HepG2 (cell line): Measurements from ENCODE around the gene RAB28. TPM values are rescaled to one million over a fixed set of nuclear protein-coding genes. Genes with fewer than 3 reads are reported as not detected.

Experiments used
- ATAC-seq: fragments of 200-7000 bp; cut with Tn5 transposase; 3 replicates; pipeline ENCODE4 v1.9.1; 2020; ENCODE audit warnings: mild to moderate bottlenecking, moderate library complexity
- BruUV-seq: library from RNA; stranded (reverse); fragments of 400-500 nt; replicated peaks from 2 replicates; lab custom pipeline; 2021; lab: Mats Ljungman, UMichigan
- CTCF ChIA-PET: fragments of 300-600 bp; formaldehyde crosslinking; extraction: SDS; loops from one replicate; lab custom pipeline; 2021; ENCODE audit warnings: low total read pairs, inconsistent platforms, low intra/inter-chr PET ratio; lab: Yijun Ruan, JAX
- POLR2A ChIA-PET: fragments of 350-600 bp; sonication (Branson Sonifier 250); formaldehyde crosslinking; loops from one replicate; lab custom pipeline; 2020; ENCODE audit warnings: antibody characterized with exemption, inconsistent platforms; lab: Yijun Ruan, JAX
- DNase-seq: peaks from one replicate; pipeline ENCODE4 v3.0.0-alpha.2; 2015; ENCODE audit warnings: low spot score
- FAIRE-seq: peaks from 3 replicates; lab custom pipeline; 2011; peaks lifted over from hg19 to GRCh38; lab: Jason Lieb, UNC
- H2AFZ ChIP-seq: one replicate; pipeline ENCODE4 v1.6.1; 2011; ENCODE audit warnings: low read length, inconsistent platforms
- H3K27ac ChIP-seq: fragments of 300-600 bp; 3 replicates; pipeline ENCODE4 v1.8.0; 2011; ENCODE audit warnings: mixed run types, mild to moderate bottlenecking, mixed read lengths, low read length, inconsistent platforms; ENCODE audit not compliant: insufficient read depth; ENCODE audit errors: extremely low read length
- H3K27me3 ChIP-seq, 2 experiments: fragments of 200-600 bp in 1 of 2; 2 replicates in 1 of 2; 3 replicates in 1 of 2; pipeline versions ENCODE4 v1.6.0 to v1.8.0; 2011; ENCODE audit warnings: low read length in 2 of 2, mild to moderate bottlenecking in 2 of 2, moderate library complexity in 2 of 2, inconsistent platforms in 1 of 2; ENCODE audit not compliant: insufficient read depth in 2 of 2, control insufficient read depth in 1 of 2
- H3K36me3 ChIP-seq, 2 experiments: fragments of 200-600 bp in 1 of 2; replicated peaks in 1 of 2; 2 replicates in 1 of 2; 3 replicates in 1 of 2; pipeline versions ENCODE4 v1.5.1 to v1.8.0; 2011; ENCODE audit warnings: low read length in 2 of 2, inconsistent platforms in 1 of 2; ENCODE audit not compliant: insufficient read depth in 2 of 2, control insufficient read depth in 1 of 2
- H3K4me1 ChIP-seq: 2 replicates; pipeline ENCODE4 v1.5.1; 2012; ENCODE audit warnings: low read length, inconsistent platforms; ENCODE audit not compliant: insufficient read depth
- H3K4me2 ChIP-seq: 2 replicates; pipeline ENCODE4 v1.6.0; 2011; ENCODE audit warnings: low read depth, low read length, inconsistent platforms
- H3K4me3 ChIP-seq, 3 experiments: fragments of 200-600 bp in 1 of 3; sonication (generic), shearing (Covaris generic) in 1 of 3; replicated peaks in 1 of 3; 2 replicates each; pipeline ENCODE4 v1.5.1; 2011 to 2016; ENCODE audit warnings: low read length in 3 of 3, inconsistent platforms in 2 of 3, low read depth in 2 of 3, mild to moderate bottlenecking in 2 of 3, control low read depth in 1 of 3, mixed read lengths in 1 of 3; ENCODE audit not compliant: insufficient read depth in 1 of 3
- H3K79me2 ChIP-seq: one replicate; pipeline ENCODE4 v1.6.1; 2011; ENCODE audit warnings: low read length, inconsistent platforms; ENCODE audit not compliant: insufficient read depth
- H3K9ac ChIP-seq: 2 replicates; pipeline ENCODE4 v1.6.0; 2011; ENCODE audit warnings: mild to moderate bottlenecking, low read depth, low read length, inconsistent platforms; ENCODE audit not compliant: insufficient read depth
- H3K9me3 ChIP-seq: 2 replicates; pipeline ENCODE4 v1.5.1; 2012; ENCODE audit warnings: mild to moderate bottlenecking, low read length
- H4K20me1 ChIP-seq: 2 replicates; pipeline ENCODE4 v1.6.0; 2011; ENCODE audit warnings: inconsistent platforms, mild to moderate bottlenecking, low read length, moderate library complexity; ENCODE audit not compliant: insufficient read depth
- CBX2 ChIP-seq, 2 experiments: fragments of 200-600 bp in 1 of 2; sonication (generic); formaldehyde crosslinking in 1 of 2; IDR thresholded peaks; 2 replicates each; pipeline versions ENCODE4 v1.7.0 to v1.8.1; 2018 to 2022; ENCODE audit warnings: low read depth in 2 of 2, low read length in 1 of 2, mild to moderate bottlenecking in 1 of 2, missing genetic modification reagents in 1 of 2
- CENPT ChIP-seq: sonication (generic); formaldehyde crosslinking; IDR thresholded peaks from 2 replicates; pipeline ENCODE4 v1.8.0; 2022; ENCODE audit warnings: low read depth, mild to moderate bottlenecking, moderate library complexity, missing genetic modification reagents
- SP1 ChIP-seq, 2 experiments: fragments of 450-650 bp in 1 of 2; sonication (generic) in 1 of 2; formaldehyde crosslinking in 1 of 2; IDR thresholded peaks; 2 replicates each; pipeline versions ENCODE4 v1.4.0 to v1.6.1; 2016 to 2020; ENCODE audit warnings: missing genetic modification reagents in 1 of 2
- ZNF331 ChIP-seq: sonication (generic); formaldehyde crosslinking; IDR thresholded peaks from 2 replicates; pipeline ENCODE4 v1.4.0; 2020; ENCODE audit warnings: missing genetic modification reagents
- ZSCAN31 ChIP-seq: sonication (generic); formaldehyde crosslinking; IDR thresholded peaks from 2 replicates; pipeline ENCODE4 v1.5.0; 2020; ENCODE audit warnings: low read depth, mild to moderate bottlenecking, missing genetic modification reagents
- WGBS: methylation state at CpG from one replicate; pipeline ENCODE4 v1.1.6; 2017; ENCODE audit warnings: low lambda C conversion rate; 5-methylcytosine and 5-hydroxymethylcytosine counted together
- in situ Hi-C: cut with HindIII; loops from 2 replicates; pipeline ENCODE4 v1.10.0; 2017; ENCODE audit warnings: low pct_unique_long_range_greater_than_20kb; ENCODE audit not compliant: extremely low pct_ligation_motif_present
- intact Hi-C: fragments of 100-400 bp; cut with micrococcal nuclease; formaldehyde crosslinking; loops from one replicate; pipeline ENCODE4 v1.10.0; 2022; ENCODE audit not compliant: unreplicated experiment
- polyA plus RNA-seq, 8 experiments: library from polyadenylated mRNA; depleted of rRNA in 3 of 8; stranded (reverse) in 7 of 8; unstranded in 1 of 8; fragments of >200 nt; fragmentation: Illumina TruSeq in 4 of 8; extraction: Trizol in 4 of 8; gene quantifications; 2 replicates each; pipeline versions ENCODE4 v1.2.1 to v1.2.3, GENCODE V29; 2011 to 2016; ENCODE audit warnings: low read depth in 4 of 8, missing spikeins in 1 of 8, mixed read lengths in 1 of 8; ENCODE audit not compliant: insufficient read depth in 1 of 8
- total RNA-seq, 5 experiments: library from RNA; depleted of rRNA; stranded (reverse); fragments of >200 nt; fragmentation: Illumina TruSeq; extraction: Trizol; gene quantifications; 2 replicates each; pipeline ENCODE4 v1.2.3, GENCODE V29; 2016; ENCODE audit warnings: low read depth in 1 of 5
- TF ChIP-seq, protein P1 (sequence below): sonication (generic); formaldehyde crosslinking; IDR thresholded peaks from 2 replicates; pipeline ENCODE4 v1.4.0; 2020; ENCODE audit warnings: missing genetic modification reagents
- TF ChIP-seq, protein P2 (sequence below): sonication (generic); formaldehyde crosslinking; IDR thresholded peaks from 2 replicates; pipeline ENCODE4 v1.5.1; 2020; ENCODE audit warnings: mild to moderate bottlenecking, missing genetic modification reagents, moderate library complexity

The RAB28 gene
- total and polyA plus RNA-seq, 2 of the 13 experiments (the other 11 are each of a cell fraction or from before 2014, with no cell fraction given), result 11.8 to 18.2 TPM

DNA sequence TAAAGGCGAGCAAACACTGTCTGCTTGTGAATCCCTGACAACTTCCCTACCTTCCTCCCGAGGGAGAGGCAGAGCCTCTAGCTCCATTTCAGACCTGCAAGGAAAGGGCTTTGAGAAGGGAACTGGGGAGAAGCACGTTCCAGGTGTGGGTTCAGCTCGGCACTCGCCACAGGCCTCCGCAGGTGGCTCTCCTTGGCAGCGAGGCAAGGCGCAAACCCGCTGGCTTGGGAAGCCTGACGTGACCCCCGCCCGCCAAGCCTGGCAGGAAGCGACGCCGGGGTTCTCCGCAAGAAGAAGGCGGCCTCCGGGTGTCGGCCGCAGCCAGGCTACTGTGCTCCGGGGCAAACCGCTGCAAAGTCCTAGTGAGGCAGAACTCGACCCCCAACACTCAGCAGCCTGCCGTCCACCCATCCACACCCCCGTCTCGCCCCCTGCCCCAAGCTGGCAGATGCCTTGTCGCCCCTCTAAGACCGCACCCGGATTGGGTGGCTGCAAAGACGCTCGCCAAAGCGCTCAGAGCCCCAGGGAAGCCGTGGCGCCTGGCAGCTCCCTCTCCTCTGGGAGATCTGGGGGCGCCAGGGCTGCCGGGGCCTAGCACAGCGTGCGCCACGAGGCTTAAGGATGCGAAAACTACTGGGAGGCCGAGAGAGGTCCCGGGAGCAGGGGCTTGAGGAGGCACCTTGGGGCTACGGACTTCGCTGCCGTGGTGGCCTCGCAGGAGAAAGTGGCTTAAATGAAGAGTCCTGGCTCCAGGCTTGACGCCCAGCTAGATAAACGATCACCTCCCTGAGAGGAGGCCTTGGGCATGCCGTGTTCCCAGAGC, 38.4 kb upstream of the RAB28 start:
- FAIRE-seq (no peak), DNase-seq (no peak), ATAC-seq (peak; percentile 73)
- TF ChIP-seq CENPT (CRISPR knock-in tag) (no peak), CBX2 (IDR thresholded peaks at IDR 0.05; ENCODE audit: low read depth, low read length) (no peak), CBX2 (CRISPR knock-in tag; IDR thresholded peaks at IDR 0.05; ENCODE audit: low read depth) (0 out of 2 replicates have a peak, but pooled peaks have one; percentile 32), ZSCAN31 (no peak), ZNF331 (no peak), SP1 (IDR thresholded peaks at IDR 0.05) (no peak), SP1 (CRISPR knock-in tag; IDR thresholded peaks at IDR 0.05) (no peak)
- TF ChIP-seq, protein P1, sequence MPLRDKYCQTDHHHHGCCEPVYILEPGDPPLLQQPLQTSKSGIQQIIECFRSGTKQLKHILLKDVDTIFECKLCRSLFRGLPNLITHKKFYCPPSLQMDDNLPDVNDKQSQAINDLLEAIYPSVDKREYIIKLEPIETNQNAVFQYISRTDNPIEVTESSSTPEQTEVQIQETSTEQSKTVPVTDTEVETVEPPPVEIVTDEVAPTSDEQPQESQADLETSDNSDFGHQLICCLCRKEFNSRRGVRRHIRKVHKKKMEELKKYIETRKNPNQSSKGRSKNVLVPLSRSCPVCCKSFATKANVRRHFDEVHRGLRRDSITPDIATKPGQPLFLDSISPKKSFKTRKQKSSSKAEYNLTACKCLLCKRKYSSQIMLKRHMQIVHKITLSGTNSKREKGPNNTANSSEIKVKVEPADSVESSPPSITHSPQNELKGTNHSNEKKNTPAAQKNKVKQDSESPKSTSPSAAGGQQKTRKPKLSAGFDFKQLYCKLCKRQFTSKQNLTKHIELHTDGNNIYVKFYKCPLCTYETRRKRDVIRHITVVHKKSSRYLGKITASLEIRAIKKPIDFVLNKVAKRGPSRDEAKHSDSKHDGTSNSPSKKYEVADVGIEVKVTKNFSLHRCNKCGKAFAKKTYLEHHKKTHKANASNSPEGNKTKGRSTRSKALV (CRISPR knock-in tag), result 0 out of 2 replicates have a peak, but pooled peaks have one; percentile 29
- TF ChIP-seq, protein P2, sequence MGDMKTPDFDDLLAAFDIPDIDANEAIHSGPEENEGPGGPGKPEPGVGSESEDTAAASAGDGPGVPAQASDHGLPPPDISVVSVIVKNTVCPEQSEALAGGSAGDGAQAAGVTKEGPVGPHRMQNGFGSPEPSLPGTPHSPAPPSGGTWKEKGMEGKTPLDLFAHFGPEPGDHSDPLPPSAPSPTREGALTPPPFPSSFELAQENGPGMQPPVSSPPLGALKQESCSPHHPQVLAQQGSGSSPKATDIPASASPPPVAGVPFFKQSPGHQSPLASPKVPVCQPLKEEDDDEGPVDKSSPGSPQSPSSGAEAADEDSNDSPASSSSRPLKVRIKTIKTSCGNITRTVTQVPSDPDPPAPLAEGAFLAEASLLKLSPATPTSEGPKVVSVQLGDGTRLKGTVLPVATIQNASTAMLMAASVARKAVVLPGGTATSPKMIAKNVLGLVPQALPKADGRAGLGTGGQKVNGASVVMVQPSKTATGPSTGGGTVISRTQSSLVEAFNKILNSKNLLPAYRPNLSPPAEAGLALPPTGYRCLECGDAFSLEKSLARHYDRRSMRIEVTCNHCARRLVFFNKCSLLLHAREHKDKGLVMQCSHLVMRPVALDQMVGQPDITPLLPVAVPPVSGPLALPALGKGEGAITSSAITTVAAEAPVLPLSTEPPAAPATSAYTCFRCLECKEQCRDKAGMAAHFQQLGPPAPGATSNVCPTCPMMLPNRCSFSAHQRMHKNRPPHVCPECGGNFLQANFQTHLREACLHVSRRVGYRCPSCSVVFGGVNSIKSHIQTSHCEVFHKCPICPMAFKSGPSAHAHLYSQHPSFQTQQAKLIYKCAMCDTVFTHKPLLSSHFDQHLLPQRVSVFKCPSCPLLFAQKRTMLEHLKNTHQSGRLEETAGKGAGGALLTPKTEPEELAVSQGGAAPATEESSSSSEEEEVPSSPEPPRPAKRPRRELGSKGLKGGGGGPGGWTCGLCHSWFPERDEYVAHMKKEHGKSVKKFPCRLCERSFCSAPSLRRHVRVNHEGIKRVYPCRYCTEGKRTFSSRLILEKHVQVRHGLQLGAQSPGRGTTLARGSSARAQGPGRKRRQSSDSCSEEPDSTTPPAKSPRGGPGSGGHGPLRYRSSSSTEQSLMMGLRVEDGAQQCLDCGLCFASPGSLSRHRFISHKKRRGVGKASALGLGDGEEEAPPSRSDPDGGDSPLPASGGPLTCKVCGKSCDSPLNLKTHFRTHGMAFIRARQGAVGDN (CRISPR knock-in tag), result peak; percentile 39; the same call in 1 of the 2 replicates
- CTCF ChIA-PET, result no interaction called here
- WGBS, result 13% methylated on average over 9 of the region's 49 CpGs
- H4K20me1 ChIP-seq, result no peaks in the 10 kb centered on the region
- H3K27ac ChIP-seq, result no peak overlapping the region
- H3K9me3 ChIP-seq, result no peaks in the 10 kb centered on the region
- peak overlapping the region; percentile 13 to 50 (median 33); a peak in 5 of 6 replicates for H3K4me3 ChIP-seq
- POLR2A ChIA-PET, result no interaction called here
- no peak overlapping the region for H2AFZ ChIP-seq
- peaks cover 9 to 56% of the 10 kb centered on the region in 2 experiments; a peak in 4 of 5 replicates for H3K27me3 ChIP-seq
- intact Hi-C loops, result no loop called here
- H3K36me3 ChIP-seq, result no peaks in the 10 kb centered on the region
- no peaks in the 10 kb centered on the region for H3K79me2 ChIP-seq
- no peak overlapping the region for H3K9ac ChIP-seq
- peak overlapping the region; percentile 55 for H3K4me2 ChIP-seq
- in situ Hi-C loops, result no loop called here
- no TSS peak for BruUV-seq
- no peaks in the 10 kb centered on the region for H3K4me1 ChIP-seq
